GM21576 (cell line): ENCODE data around the gene AEBP1.
A peak's percentile ranks its signal among the peaks of the same experiment; 100 is the strongest.
"Not testable (repeated sequence)": the region's sequence is repeated elsewhere in the genome, so short reads cannot be mapped to it uniquely, and the experiment has no call there.

Source experiments
- ATAC-seq: cut with Tn5 transposase; IDR thresholded peaks from one replicate; pipeline ENCODE4 v1.9.1; 2021; ENCODE audit warnings: mild to moderate bottlenecking, moderate library complexity; ENCODE audit not compliant: unreplicated experiment

AEBP1 gene

GRCh38 chr7:44116087-44116788, 12.1 kb downstream of the AEBP1 start:
- ATAC-seq: no peak

- no peak for ATAC-seq
These were observed 12.9 kb downstream of the AEBP1 start for GRCh38 chr7:44116789-44117666.

DNA sequence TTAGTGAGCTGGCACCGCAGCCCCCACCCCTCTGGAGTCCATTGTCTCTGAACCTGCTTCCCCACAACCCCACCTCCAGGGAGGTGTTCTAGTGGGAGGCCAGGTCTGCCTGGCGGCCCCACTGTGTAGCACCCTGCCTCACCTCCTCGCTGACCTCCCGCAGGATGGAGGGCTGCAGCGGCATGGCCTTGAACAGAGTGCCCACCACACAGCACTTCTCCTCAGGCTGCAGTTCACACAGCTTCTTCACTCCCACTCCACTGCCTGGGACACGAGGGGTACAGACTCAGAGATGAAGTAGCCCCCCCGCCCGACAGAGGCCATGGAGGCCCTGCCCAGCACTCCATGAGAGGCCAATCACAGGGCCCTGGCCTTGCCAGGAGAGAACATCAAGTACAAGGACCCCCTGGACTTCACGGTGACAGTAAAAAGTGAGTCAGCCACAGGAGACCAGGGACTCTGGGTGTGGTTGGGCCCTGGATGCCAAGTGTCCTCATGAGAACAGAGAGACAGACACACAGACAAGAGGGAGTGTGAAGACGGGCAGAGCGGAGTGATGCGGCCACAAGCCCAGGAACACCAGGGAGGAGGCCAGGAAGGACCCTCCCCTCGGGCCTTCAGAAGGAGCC, 13.8 kb downstream of the AEBP1 start:
- no peak for ATAC-seq

- no peak for ATAC-seq
These were observed 15.8 kb downstream of the AEBP1 start for GRCh38 chr7:44119829-44120380.

DNA sequence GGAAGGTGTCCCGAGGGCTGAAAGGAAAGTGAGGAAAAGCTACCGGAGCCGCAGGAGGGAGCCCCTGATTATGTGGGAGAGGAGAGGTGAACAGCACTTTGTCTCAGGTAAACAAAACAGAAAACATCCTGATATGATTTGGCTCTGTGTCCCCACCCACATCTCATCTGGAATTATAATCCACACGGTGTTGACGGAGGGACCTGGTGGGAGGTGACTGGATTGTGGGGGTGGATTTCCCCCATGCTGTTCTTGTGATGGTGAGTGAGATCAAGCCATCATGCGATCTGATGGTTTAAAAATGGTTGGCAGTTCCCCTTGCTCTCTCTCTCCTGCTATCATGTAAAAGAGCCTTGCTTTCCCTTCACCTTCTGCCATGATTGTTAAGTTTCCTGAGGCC, 16.2 kb downstream of the AEBP1 start:
- no peak for ATAC-seq

DNA sequence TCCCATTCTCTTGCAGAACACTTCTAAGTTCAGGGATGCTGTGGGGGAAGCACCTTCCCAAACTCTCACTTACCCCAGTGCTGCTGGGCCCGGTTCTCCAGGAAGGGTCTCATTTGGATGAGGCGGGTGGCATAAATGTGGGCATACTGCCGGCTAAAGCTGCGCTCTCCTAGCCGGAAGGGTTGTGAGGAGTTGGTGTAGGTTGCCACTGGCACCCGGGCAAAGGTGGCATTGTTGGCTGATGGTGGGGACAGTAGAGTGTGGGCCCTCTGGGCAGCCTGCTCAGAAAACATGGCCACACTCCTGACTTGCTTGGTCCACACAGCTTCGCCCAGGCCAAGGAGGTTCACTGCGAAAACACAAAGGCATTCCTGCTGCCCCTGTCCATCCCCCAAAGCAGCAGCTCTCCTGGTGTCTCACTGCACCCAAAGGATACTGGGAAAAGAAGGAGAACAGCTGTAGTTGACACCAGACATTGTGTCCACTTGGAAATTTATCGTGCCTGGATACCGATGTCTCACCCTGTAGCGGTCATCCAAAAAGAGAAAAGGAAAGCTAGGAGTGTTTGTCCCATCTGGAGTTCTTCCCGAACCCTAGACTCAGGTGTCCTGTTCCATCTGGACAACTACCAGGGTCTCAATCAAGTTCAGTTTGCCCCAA, 17.7 kb downstream of the AEBP1 start:
- no peak for ATAC-seq

GRCh38 chr7:44122529-44122928, 18.4 kb downstream of the AEBP1 start:
- ATAC-seq: no peak

- ATAC-seq: peak; percentile 96
These were observed 19.3 kb downstream of the AEBP1 start, which contains the start of gene POLD2 for GRCh38 chr7:44123190-44124003. TSS of gene POLD2 (minus strand) at chr7:44123548. CDS start at chr7:44122053, 1,495 bp downstream.

GRCh38 chr7:44124822-44125202, 20.7 kb downstream of the AEBP1 start:
- no peak for ATAC-seq

- ATAC-seq: not testable (repeated sequence)
These were observed 22.4 kb downstream of the AEBP1 start for GRCh38 chr7:44126574-44126973.

DNA sequence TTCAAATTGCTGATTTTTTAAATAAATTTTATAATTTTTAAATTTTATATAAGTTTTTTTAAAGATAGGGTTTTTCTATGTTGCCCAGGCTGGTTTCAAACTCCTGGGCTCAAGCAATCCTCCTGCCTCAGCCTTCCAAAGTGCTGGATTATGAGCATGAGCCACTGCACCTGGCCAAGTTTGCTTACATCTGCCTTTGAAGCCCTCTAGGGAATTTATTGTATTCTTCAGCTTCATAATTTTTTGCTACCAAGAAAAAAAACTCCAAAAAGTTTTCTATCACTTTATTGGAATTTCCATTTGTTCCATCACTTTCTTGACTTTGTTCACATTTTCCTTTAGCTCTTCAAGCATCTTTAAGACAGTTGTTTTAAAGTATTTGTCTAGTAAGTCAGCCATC, 23.0 kb downstream of the AEBP1 start:
- no peak for ATAC-seq

GRCh38 chr7:44128721-44129582, 24.8 kb downstream of the AEBP1 start:
- no peak for ATAC-seq

DNA sequence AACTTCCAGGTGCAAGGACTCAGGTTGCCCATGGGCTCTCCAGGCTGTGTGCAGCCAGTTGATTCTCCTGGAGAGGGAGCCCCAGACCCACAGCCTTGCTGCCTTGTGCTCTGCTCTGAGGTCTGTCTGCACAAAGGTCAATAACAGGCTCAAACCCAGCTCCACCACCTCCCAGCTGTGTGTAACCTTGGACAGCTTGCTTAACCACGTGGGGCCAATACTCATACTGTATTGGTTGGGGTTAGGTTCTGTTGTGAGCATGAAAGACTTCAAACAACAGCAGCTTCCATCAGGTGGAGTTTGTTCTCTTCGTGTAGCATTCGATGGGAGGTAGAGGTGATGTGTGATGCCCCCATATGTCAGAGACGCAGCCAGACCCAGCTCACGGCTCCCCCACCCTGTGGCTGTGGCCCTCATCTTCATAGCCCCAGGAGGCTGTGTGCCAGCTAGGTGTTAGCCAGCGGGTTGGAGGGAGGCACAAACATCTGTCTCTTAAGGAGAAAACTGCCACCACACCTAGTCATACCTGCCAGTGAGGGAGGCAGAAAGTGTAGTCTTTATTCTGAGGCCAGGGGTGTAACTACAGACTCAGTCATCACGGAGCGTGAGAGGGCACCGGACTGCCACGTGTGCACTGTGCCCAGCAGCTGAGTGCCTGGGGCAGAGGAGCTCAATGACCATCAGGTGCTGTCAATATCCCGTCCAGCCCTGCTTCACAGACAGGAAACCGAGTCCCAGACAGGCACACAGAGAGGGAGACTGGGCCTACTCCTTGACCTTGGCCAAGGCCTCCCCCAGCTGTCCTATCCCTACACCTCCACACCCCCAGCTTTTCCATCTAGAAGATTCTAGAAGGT, 27.3 kb downstream of the AEBP1 start:
- ATAC-seq: no peak

DNA sequence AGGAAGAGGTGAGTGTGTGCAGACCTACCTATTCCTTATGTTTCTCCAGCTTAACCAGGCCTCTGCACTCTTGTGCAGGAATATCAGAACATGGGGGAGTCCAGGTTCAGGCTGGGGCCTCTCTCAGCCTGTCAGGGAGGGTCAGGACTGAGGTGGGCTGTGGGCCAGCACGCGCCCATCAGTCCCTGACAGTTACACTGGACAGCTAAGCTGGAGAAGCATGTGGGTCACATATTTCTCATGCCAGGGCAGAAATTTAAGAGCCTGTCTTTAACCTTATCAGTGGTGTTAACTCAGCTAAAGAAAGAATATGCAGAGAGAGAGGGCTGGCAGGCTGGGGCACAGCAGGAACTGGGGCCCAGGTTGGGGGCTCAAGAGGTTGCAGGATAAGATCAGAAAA, 27.9 kb downstream of the AEBP1 start:
- no peak for ATAC-seq

- ATAC-seq: no peak
These were observed 29.1 kb downstream of the AEBP1 start for GRCh38 chr7:44133295-44133694.

DNA sequence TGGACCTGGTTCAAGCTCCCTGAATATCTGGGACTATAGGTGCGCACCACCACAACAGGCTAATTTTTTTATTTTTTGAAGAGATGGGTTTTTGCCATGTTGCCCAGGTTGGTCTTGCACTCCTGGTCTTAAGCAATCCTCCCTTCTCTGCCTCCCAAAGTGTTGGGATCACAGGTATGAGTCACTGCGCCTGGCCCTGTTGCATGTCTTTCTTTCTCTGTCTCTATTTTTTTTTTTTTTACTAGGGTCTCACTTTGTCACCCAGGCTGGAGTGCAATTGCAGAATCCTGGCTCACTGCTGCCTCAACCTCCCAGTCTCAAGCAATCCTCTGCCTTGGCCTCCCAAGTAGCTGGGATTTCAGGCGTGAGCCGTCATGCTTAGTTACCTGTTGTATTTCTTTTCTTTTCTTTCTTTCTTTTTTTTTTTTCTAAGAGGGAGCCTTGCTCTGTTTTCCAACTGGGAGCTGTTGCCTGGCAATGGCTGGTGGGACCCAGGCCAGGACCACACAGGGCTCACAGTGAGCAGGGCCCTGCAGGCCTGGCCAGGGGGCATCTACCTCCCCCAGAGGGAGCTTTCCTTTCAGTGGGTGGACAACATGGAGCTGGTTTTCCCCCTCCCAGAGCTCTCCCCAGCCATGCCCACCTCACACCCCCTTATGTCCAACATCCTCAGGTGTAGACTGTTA, 30.9 kb downstream of the AEBP1 start:
- no peak for ATAC-seq

GRCh38 chr7:44136731-44137130, 32.6 kb downstream of the AEBP1 start:
- ATAC-seq: no peak

GRCh38 chr7:44138698-44139097, 34.6 kb downstream of the AEBP1 start:
- ATAC-seq: no peak
